Measurements from ENCODE around the gene TPRG1L. TPM values are rescaled to one million over a fixed set of nuclear protein-coding genes. Genes with fewer than 3 reads are reported as not detected.
A peak's percentile ranks its signal among the peaks of the same experiment; 100 is the strongest.

The TPRG1L gene
- total RNA-seq, 1 donor from 2014 or later: 10.6 TPM

DNA sequence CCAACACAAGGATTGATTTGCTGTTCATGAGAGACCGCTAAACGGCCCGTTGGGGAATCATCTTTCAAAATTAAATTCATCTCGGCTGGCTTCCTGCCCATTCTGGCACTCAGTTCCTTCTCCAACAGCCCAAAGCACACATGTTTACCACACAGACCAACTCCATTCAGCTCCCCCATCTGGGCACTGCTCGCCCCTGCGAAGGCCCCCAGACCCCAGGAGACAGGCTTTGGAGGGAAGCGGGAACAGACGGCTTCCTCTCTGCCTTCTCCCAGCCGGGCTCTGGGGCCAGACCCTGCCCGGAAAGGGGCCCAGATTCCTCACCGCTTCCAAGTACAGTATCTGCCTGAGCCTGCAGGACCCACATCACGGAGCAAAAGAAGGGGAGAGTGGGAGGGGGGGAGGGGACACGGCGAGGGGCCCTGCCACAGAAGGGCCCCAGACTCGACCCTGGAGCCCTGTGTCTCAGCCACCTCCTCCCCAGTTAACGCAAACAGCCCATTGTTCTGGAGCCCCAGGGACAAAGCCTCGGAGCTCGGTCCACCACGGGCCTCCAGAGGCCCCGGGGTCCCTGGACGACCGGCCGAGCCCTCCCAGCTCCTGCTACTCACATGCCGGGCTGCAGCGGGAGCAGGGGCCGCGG, 14.2 kb upstream of the TPRG1L start:
- DNase-seq (ENCODE audit: low spot score): peak; percentile 51
- Histone ChIP-seq H3K27ac (no peak overlapping the region), H3K4me3 (peak overlapping the region; percentile 72), H3K4me1 (peaks cover 53% of the 10 kb centered on the region), H4K20me1 (ENCODE audit: low read depth) (peaks cover 57% of the 10 kb centered on the region), H2AFZ (replicated peaks) (peak overlapping the region; percentile 23), H3K36me3 (no peaks in the 10 kb centered on the region), H3K9me3 (ENCODE audit: low read depth) (no peaks in the 10 kb centered on the region), H3K9ac (peak overlapping the region; percentile 30), H3F3A (ENCODE audit: low read depth) (peaks cover 13% of the 10 kb centered on the region), H3K79me2 (ENCODE audit: low read depth) (peaks cover 25% of the 10 kb centered on the region), H3K27me3 (peaks cover 20% of the 10 kb centered on the region), H3K4me2 (peak overlapping the region; percentile 96)
- TF ChIP-seq, protein P1, sequence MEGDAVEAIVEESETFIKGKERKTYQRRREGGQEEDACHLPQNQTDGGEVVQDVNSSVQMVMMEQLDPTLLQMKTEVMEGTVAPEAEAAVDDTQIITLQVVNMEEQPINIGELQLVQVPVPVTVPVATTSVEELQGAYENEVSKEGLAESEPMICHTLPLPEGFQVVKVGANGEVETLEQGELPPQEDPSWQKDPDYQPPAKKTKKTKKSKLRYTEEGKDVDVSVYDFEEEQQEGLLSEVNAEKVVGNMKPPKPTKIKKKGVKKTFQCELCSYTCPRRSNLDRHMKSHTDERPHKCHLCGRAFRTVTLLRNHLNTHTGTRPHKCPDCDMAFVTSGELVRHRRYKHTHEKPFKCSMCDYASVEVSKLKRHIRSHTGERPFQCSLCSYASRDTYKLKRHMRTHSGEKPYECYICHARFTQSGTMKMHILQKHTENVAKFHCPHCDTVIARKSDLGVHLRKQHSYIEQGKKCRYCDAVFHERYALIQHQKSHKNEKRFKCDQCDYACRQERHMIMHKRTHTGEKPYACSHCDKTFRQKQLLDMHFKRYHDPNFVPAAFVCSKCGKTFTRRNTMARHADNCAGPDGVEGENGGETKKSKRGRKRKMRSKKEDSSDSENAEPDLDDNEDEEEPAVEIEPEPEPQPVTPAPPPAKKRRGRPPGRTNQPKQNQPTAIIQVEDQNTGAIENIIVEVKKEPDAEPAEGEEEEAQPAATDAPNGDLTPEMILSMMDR (IDR thresholded peaks at IDR 0.05): no peak
- no peak for TF ChIP-seq EZH2phosphoT487 (IDR thresholded peaks at IDR 0.05)
- TF ChIP-seq EZH2 (IDR thresholded peaks at IDR 0.05): no peak
- H3K36me3 Mint-ChIP-seq: no peaks in the 10 kb centered on the region
- no peak overlapping the region for H3K27ac Mint-ChIP-seq
- peaks cover 65% of the 10 kb centered on the region for H3K4me1 Mint-ChIP-seq
- H3K4me3 Mint-ChIP-seq: peak overlapping the region; percentile 91
- peaks cover 8% of the 10 kb centered on the region for H3K27me3 Mint-ChIP-seq (ENCODE audit: insufficient read depth, low read depth)
- H3K9me3 Mint-ChIP-seq: no peaks in the 10 kb centered on the region

- peaks cover 56% of the 10 kb centered on the region for H4K20me1 ChIP-seq (ENCODE audit: low read depth)
- Mint-ChIP-seq H3K9me3 (no peaks in the 10 kb centered on the region), H3K4me3 (peak within 1 kb of the TSS; percentile 91), H3K4me1 (peaks cover 72% of the 10 kb centered on the region), H3K27ac (no peak within 1 kb of the TSS), H3K27me3 (ENCODE audit: insufficient read depth, low read depth) (peaks cover 8% of the 10 kb centered on the region), H3K36me3 (no peaks in the 10 kb centered on the region)
- no peaks in the 10 kb centered on the region for H3K9me3 ChIP-seq (ENCODE audit: low read depth)
- H3K4me3 ChIP-seq: peak within 1 kb of the TSS; percentile 72
- H3K9ac ChIP-seq: peak within 1 kb of the TSS; percentile 30
- H3K4me1 ChIP-seq: peaks cover 53% of the 10 kb centered on the region
- TF ChIP-seq EZH2phosphoT487 (IDR thresholded peaks at IDR 0.05) (peak; percentile 20), EZH2 (IDR thresholded peaks at IDR 0.05) (peak; percentile 40)
- TF ChIP-seq, protein P1 (IDR thresholded peaks at IDR 0.05): no peak
- peaks cover 13% of the 10 kb centered on the region for H3F3A ChIP-seq (ENCODE audit: low read depth)
- peak within 1 kb of the TSS; percentile 96 for H3K4me2 ChIP-seq
- peaks cover 25% of the 10 kb centered on the region for H3K79me2 ChIP-seq (ENCODE audit: low read depth)
- H3K36me3 ChIP-seq: no peaks in the 10 kb centered on the region
- peak; percentile 98 for DNase-seq (ENCODE audit: low spot score)
- H2AFZ ChIP-seq (replicated peaks): peak within 1 kb of the TSS; percentile 23
- no peak within 1 kb of the TSS for H3K27ac ChIP-seq
- H3K27me3 ChIP-seq: peaks cover 20% of the 10 kb centered on the region
These were observed 13.4 kb upstream of the TPRG1L start, which contains the start of gene MEGF6 for GRCh38 chr1:3611170-3612019. TSS of gene MEGF6 (minus strand) at chr1:3611508. CDS start at chr1:3611268, 240 bp downstream.

DNA sequence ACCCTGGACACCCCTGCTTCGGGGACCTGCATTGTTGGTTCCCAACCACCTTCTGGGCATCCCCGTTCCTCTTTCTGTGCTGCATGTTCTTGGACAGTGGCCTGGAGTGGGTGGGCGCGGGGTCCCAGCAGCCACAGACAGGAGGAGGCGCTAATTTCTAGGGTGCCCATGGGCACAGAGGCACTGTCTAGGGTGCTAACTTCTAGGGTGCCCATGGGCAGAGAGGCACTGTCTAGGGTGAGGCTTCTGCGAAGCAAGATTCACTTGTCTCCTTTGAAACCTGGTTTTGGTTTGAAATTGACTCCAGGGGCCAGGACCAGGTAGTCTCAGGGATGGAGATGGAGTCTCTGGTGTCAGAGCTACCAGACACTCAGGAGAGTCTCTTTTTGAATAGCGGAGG, 12.7 kb upstream of the TPRG1L start:
- Mint-ChIP-seq H3K4me3 (peak overlapping the region; percentile 78), H3K9me3 (no peaks in the 10 kb centered on the region), H3K27me3 (ENCODE audit: insufficient read depth, low read depth) (peaks cover 7% of the 10 kb centered on the region), H3K36me3 (no peaks in the 10 kb centered on the region), H3K27ac (no peak overlapping the region), H3K4me1 (peaks cover 70% of the 10 kb centered on the region)
- Histone ChIP-seq H4K20me1 (ENCODE audit: low read depth) (peaks cover 49% of the 10 kb centered on the region), H3K4me2 (peak overlapping the region; percentile 72), H3F3A (ENCODE audit: low read depth) (peaks cover 13% of the 10 kb centered on the region), H3K4me3 (no peak overlapping the region), H3K27ac (no peak overlapping the region), H3K36me3 (no peaks in the 10 kb centered on the region), H3K4me1 (peaks cover 53% of the 10 kb centered on the region), H3K9ac (no peak overlapping the region), H2AFZ (replicated peaks) (no peak overlapping the region), H3K27me3 (peaks cover 20% of the 10 kb centered on the region), H3K9me3 (ENCODE audit: low read depth) (no peaks in the 10 kb centered on the region), H3K79me2 (ENCODE audit: low read depth) (peaks cover 25% of the 10 kb centered on the region)
- TF ChIP-seq EZH2phosphoT487 (IDR thresholded peaks at IDR 0.05) (no peak), EZH2 (IDR thresholded peaks at IDR 0.05) (no peak)
- TF ChIP-seq, protein P1 (IDR thresholded peaks at IDR 0.05): no peak
- no peak for DNase-seq (ENCODE audit: low spot score)

Data from neural progenitor cell (in vitro differentiated cells).